Measurements from ENCODE around the gene CD24.

DNA sequence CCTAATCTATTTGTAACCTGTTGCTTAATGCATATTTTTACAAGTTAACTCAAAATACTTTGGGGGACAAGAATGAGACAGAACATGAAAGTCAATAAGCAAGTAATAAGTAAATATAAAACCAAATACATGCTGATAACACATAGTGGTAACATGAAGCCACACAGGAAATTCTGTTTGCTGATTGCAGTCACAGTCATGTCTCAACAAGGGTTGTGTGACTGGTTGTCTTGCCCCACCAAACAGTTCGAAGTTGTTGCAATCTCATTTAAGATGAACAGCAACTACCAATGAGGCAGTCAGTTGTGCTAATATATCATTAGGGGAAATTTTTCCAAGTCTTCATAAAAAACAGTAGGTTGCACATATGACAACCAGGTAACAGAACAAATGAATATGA, 14.5 kb downstream of the CD24 start:
- TF ChIP-seq, protein P1, sequence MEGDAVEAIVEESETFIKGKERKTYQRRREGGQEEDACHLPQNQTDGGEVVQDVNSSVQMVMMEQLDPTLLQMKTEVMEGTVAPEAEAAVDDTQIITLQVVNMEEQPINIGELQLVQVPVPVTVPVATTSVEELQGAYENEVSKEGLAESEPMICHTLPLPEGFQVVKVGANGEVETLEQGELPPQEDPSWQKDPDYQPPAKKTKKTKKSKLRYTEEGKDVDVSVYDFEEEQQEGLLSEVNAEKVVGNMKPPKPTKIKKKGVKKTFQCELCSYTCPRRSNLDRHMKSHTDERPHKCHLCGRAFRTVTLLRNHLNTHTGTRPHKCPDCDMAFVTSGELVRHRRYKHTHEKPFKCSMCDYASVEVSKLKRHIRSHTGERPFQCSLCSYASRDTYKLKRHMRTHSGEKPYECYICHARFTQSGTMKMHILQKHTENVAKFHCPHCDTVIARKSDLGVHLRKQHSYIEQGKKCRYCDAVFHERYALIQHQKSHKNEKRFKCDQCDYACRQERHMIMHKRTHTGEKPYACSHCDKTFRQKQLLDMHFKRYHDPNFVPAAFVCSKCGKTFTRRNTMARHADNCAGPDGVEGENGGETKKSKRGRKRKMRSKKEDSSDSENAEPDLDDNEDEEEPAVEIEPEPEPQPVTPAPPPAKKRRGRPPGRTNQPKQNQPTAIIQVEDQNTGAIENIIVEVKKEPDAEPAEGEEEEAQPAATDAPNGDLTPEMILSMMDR (IDR thresholded peaks at IDR 0.05): no peak
- TF ChIP-seq POLR2A (IDR thresholded peaks at IDR 0.05) (no peak), POLR2AphosphoS5 (IDR thresholded peaks at IDR 0.05; ENCODE audit: insufficient read depth in 1 of 2, low read depth in 1 of 2) (no peak)

Data from vagina (tissue), 2 donors.